ENCODE data around the gene EGFR. TPM values are rescaled to one million over a fixed set of nuclear protein-coding genes. Genes with fewer than 3 reads are reported as not detected.
A peak's percentile ranks its signal among the peaks of the same experiment; 100 is the strongest.

EGFR gene
- total RNA-seq, 1 experiment from 2014 or later, result 448 TPM

DNA sequence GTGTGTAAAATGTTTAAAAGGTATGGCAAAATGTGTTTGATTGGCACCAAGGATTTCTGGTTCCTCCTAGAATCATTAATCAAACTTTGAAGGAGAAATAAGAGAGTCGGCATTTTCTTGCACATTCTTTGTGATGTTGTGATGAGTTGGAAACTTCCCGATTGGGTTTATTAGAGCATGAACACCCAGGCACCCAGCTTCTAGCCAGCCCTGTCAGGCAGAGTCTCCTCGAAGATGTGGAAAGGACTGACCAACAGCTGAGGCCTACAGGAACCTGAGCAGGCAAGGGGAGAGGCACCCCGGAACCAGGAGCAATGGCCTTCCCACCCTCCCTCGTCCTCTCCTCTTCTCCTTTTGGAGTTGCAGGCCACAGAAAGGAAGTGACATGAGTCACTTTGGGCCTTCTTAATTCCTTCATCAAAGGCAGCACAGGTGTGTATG lies 68.7 kb downstream of the EGFR start:
- Mint-ChIP-seq H3K9me3 (ENCODE audit: unreplicated experiment) (no peaks in the 10 kb centered on the region), H3K27ac (ENCODE audit: low read depth, unreplicated experiment) (peak overlapping the region; percentile 54), H3K36me3 (ENCODE audit: insufficient read depth, unreplicated experiment) (peaks cover 79% of the 10 kb centered on the region), H3K27me3 (ENCODE audit: insufficient read depth, unreplicated experiment) (no peaks in the 10 kb centered on the region), H3K4me3 (ENCODE audit: unreplicated experiment) (no peak overlapping the region), H3K4me1 (ENCODE audit: insufficient read depth, unreplicated experiment) (peaks cover 49% of the 10 kb centered on the region)
- POLR2A ChIA-PET, result interaction anchor here (0.9 to 2.7 kb wide), 7 partner anchors 14 to 66 kb away, joined by 3 to 16 read pairs (median 5); no protein-coding TSS in a partner anchor
- CTCF ChIA-PET, result interaction anchor here (0.6 to 0.8 kb wide), 3 partner anchors 28 to 127 kb away, joined by 3 to 7 read pairs (median 3); no protein-coding TSS in a partner anchor
- DNase-seq (ENCODE audit: unreplicated experiment), result no peak
- intact Hi-C loops (cut with micrococcal nuclease), result loop anchor here (5.0 kb wide), 2 partner anchors 45 to 65 kb away; no protein-coding TSS in a partner anchor
- no TSS peak for BruUV-seq (replicated peaks)
- TF ChIP-seq, protein P1, sequence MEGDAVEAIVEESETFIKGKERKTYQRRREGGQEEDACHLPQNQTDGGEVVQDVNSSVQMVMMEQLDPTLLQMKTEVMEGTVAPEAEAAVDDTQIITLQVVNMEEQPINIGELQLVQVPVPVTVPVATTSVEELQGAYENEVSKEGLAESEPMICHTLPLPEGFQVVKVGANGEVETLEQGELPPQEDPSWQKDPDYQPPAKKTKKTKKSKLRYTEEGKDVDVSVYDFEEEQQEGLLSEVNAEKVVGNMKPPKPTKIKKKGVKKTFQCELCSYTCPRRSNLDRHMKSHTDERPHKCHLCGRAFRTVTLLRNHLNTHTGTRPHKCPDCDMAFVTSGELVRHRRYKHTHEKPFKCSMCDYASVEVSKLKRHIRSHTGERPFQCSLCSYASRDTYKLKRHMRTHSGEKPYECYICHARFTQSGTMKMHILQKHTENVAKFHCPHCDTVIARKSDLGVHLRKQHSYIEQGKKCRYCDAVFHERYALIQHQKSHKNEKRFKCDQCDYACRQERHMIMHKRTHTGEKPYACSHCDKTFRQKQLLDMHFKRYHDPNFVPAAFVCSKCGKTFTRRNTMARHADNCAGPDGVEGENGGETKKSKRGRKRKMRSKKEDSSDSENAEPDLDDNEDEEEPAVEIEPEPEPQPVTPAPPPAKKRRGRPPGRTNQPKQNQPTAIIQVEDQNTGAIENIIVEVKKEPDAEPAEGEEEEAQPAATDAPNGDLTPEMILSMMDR (IDR thresholded peaks at IDR 0.05; ENCODE audit: unreplicated experiment), result no peak

DNA sequence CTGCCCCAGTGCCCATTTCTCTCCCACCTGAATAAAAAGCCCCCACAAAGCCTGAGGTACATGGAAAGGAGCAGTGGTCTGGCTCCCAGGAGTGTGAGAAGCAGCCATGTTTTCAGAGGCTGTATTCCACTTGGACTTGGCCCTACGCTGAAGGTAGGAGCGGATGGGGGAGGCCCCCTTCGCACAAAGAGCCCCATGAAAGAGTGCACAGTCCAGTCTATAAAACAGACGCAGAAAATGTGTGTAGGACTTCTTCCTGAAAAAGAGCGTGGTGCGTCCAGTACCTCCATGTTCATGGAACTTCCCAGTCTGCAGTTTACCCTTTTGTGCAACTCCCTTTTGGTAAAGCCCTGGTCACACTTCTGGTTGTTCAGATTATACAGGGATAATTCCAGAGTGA lies 69.3 kb downstream of the EGFR start:
- TF ChIP-seq, protein P1 (IDR thresholded peaks at IDR 0.05; ENCODE audit: unreplicated experiment), result no peak
- Mint-ChIP-seq H3K4me3 (ENCODE audit: unreplicated experiment) (no peak overlapping the region), H3K4me1 (ENCODE audit: insufficient read depth, unreplicated experiment) (peaks cover 43% of the 10 kb centered on the region), H3K27ac (ENCODE audit: low read depth, unreplicated experiment) (no peak overlapping the region), H3K27me3 (ENCODE audit: insufficient read depth, unreplicated experiment) (no peaks in the 10 kb centered on the region), H3K9me3 (ENCODE audit: unreplicated experiment) (no peaks in the 10 kb centered on the region), H3K36me3 (ENCODE audit: insufficient read depth, unreplicated experiment) (peaks cover 79% of the 10 kb centered on the region)
- no TSS peak for BruUV-seq (replicated peaks)
- no peak for DNase-seq (ENCODE audit: unreplicated experiment)
- ChIA-PET POLR2A (interaction anchor here (0.9 to 2.3 kb wide), 3 partner anchors 15 to 66 kb away, joined by 3 to 12 read pairs (median 4); no protein-coding TSS in a partner anchor), CTCF (interaction anchor here (0.8 kb wide), 1 partner anchor 210 kb away, joined by 4 read pairs; no protein-coding TSS in a partner anchor)
- intact Hi-C loops (cut with micrococcal nuclease), result loop anchor here (5.0 kb wide), 2 partner anchors 44 to 66 kb away; no protein-coding TSS in a partner anchor

DNA sequence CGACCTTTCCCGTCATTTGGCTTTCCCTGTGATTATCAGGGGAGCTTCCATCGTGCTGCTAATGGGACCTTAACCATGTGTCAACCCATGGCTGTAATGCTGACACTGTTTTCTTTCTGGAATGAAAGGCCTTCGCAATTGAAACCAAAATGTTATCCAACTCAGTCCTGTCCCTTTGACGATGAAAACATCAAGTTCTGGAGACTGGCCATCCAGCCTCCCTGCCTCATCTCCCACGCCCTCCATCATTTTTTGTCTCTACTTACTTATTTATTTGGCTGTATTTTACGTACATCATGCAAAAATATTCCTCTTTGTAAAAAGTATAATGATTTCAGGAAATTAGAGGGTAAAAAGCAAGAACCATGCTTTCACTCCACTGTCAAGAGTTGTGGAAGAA lies 69.8 kb downstream of the EGFR start:
- no peaks in the 10 kb centered on the region for H3K9me3 Mint-ChIP-seq (ENCODE audit: unreplicated experiment)
- DNase-seq (ENCODE audit: unreplicated experiment), result no peak
- no peak overlapping the region for H3K27ac Mint-ChIP-seq (ENCODE audit: low read depth, unreplicated experiment)
- TF ChIP-seq, protein P1 (IDR thresholded peaks at IDR 0.05; ENCODE audit: unreplicated experiment), result no peak
- H3K36me3 Mint-ChIP-seq (ENCODE audit: insufficient read depth, unreplicated experiment), result peaks cover 80% of the 10 kb centered on the region
- intact Hi-C loops (cut with micrococcal nuclease), result loop anchor here (5.0 kb wide), 2 partner anchors 44 to 66 kb away; no protein-coding TSS in a partner anchor
- H3K27me3 Mint-ChIP-seq (ENCODE audit: insufficient read depth, unreplicated experiment), result no peaks in the 10 kb centered on the region
- POLR2A ChIA-PET, result interaction anchor here (0.8 to 1.2 kb wide), 2 partner anchors 24 to 142 kb away, joined by 3 read pairs; no protein-coding TSS in a partner anchor
- H3K4me3 Mint-ChIP-seq (ENCODE audit: unreplicated experiment), result no peak overlapping the region
- H3K4me1 Mint-ChIP-seq (ENCODE audit: insufficient read depth, unreplicated experiment), result peaks cover 44% of the 10 kb centered on the region
- no TSS peak for BruUV-seq (replicated peaks)
- CTCF ChIA-PET, result interaction anchor here (0.8 kb wide), 1 partner anchor 210 kb away, joined by 4 read pairs; no protein-coding TSS in a partner anchor

DNA sequence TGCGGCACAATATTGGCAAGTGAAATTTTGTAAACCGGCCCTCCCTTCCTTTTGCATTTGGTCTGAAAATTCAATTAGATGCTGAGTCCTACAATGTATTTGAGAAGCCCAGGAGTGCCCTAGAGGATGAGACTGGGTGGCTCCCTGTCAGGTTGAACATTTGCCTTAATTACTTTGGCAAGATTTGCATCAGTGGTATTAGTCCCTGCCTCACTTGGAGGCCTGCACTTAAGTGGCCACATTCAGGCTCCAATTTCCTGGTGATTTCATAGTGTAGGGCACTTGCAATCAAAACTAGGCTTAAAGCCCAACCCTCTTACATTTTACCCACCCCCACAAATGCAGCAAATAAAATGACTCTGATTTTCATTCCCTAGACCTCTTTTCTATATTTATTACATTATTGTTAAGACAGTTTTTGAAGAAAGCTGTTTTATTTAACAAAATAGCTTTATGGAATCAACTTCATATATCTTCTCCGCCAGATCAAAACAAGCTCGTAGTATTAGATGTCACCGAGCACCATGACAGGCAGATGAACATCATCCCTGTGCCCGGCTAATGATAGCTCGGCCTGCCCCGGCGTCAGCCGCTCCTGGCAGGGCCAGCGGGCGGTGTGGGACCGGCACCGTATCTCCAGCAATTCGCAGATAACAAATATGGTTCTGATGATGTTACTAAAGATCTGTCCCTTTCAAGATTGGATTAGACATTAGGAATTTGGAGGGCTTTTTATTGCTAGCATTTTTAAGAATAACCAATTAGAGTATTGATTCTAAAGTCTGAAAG lies 73.6 kb downstream of the EGFR start:
- TF ChIP-seq, protein P1 (IDR thresholded peaks at IDR 0.05; ENCODE audit: unreplicated experiment), result no peak
- no TSS peak for BruUV-seq (replicated peaks)
- intact Hi-C loops (cut with micrococcal nuclease), result no loop called here
- no peak overlapping the region for H3K4me3 Mint-ChIP-seq (ENCODE audit: unreplicated experiment)
- H3K27me3 Mint-ChIP-seq (ENCODE audit: insufficient read depth, unreplicated experiment), result no peaks in the 10 kb centered on the region
- H3K9me3 Mint-ChIP-seq (ENCODE audit: unreplicated experiment), result no peaks in the 10 kb centered on the region
- H3K4me1 Mint-ChIP-seq (ENCODE audit: insufficient read depth, unreplicated experiment), result peaks cover 34% of the 10 kb centered on the region
- DNase-seq (ENCODE audit: unreplicated experiment), result no peak
- peak overlapping the region; percentile 55 for H3K27ac Mint-ChIP-seq (ENCODE audit: low read depth, unreplicated experiment)
- CTCF ChIA-PET, result interaction anchor here (0.6 to 0.8 kb wide), 3 partner anchors 163 to 602 kb away, joined by 4 read pairs; no protein-coding TSS in a partner anchor
- POLR2A ChIA-PET, result interaction anchor here (1.4 kb wide), 1 partner anchor 41 kb away, joined by 3 read pairs; no protein-coding TSS in a partner anchor
- H3K36me3 Mint-ChIP-seq (ENCODE audit: insufficient read depth, unreplicated experiment), result peaks cover 85% of the 10 kb centered on the region
